Tibial nerve (tissue), 4 donors: ENCODE data around the gene AFAP1L1.
A peak's percentile ranks its signal among the peaks of the same experiment; 100 is the strongest.

Source experiments
- CTCF ChIP-seq, 5 experiments: fragments of 200-600 bp in 3 of 5; fragments of 450-650 bp in 2 of 5; sonication (generic) in 3 of 5; IDR thresholded peaks; one replicate each; pipeline ENCODE4 v1.5.1; 2016 to 2019; ENCODE audit warnings: antibody characterized with exemption in 5 of 5, mild to moderate bottlenecking in 3 of 5, moderate library complexity in 2 of 5
- EP300 ChIP-seq, 2 donors: sonication (generic); formaldehyde crosslinking; IDR thresholded peaks; one replicate each; pipeline ENCODE4 v1.6.1; 2017; ENCODE audit warnings: antibody characterized with exemption in 2 of 2, mild to moderate bottlenecking in 1 of 2
- POLR2A ChIP-seq, 2 donors: fragments of 450-650 bp; IDR thresholded peaks; one replicate each; pipeline ENCODE4 v1.6.1; 2017; ENCODE audit warnings: antibody characterized with exemption in 2 of 2, mild to moderate bottlenecking in 2 of 2, moderate library complexity in 2 of 2

- TF ChIP-seq CTCF (IDR thresholded peaks at IDR 0.05) = peak; percentile 66 to 75 (median 73)
- no peak for TF ChIP-seq EP300 (IDR thresholded peaks at IDR 0.05)
- no peak for TF ChIP-seq POLR2A (IDR thresholded peaks at IDR 0.05)
Measured at GRCh38 chr5:149371296-149371962, 99.8 kb downstream of the AFAP1L1 start.
